Activated CD4-positive, alpha-beta T cell treated with anti-CD3 and anti-CD28 coated beads, Interleukin-2, amount 50 U/mL, for 4 hours (primary cell): ENCODE results near the gene CLEC12A.
A peak's percentile ranks its signal among the peaks of the same experiment; 100 is the strongest.
"Not testable (repeated sequence)": the region's sequence is repeated elsewhere in the genome, so short reads cannot be mapped to it uniquely, and the experiment has no call there.

Source experiments
- DNase-seq, 2 experiments: peaks; one replicate each; pipeline ENCODE4 v3.0.0-alpha.2; 2020

Gene CLEC12A

GRCh38 chr12:9971181-9971580, at the start of gene CLEC12A:
Gene CLEC12A, plus strand, starts transcription at chr12:9971409. Its CDS starts 188 bp downstream, at chr12:9971597.
- no peak for DNase-seq

GRCh38 chr12:9922429-9922828, 48.8 kb upstream of the CLEC12A start:
- DNase-seq, result no peak

- DNase-seq, result peak in 1 of 2 experiments; percentile 3
These were observed 45.4 kb upstream of the CLEC12A start for GRCh38 chr12:9925705-9926393.

DNA sequence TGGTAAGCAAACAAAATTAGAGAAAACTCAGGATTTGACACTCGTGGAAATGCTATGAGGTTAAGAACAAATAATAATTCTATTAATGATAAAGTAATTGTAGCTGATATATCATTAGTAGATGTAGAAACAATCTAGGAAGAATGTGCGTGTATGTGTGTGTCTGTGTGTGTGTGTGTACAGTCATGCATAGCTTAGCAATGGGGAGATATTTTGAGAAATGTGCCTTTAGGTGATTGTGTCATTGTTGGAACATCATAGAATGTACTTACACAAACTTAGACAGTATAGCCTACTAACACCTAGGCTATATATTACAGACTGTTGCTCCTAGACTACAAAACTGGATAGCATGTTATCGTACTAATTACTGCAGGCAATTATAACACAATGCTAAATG, 44.3 kb upstream of the CLEC12A start:
- no peak for DNase-seq

DNA sequence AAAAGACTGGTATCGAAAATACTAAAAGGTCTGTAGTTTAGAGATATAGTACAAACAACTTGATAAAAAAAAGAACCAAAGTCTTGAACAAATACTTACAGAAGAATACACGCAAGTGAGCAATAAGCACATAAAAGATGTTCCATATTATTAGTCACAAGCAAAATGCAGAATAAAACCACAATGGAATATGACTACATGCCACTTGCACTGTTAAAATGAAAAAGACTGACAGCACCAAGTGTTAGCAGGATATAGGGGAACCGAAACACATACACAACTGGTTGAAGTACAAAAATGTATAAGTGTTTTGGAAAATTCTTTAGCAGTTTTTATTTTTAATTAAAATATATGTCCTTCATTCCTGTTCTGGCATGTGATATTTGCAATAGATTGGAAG, 42.6 kb upstream of the CLEC12A start:
- DNase-seq, result no peak

DNA sequence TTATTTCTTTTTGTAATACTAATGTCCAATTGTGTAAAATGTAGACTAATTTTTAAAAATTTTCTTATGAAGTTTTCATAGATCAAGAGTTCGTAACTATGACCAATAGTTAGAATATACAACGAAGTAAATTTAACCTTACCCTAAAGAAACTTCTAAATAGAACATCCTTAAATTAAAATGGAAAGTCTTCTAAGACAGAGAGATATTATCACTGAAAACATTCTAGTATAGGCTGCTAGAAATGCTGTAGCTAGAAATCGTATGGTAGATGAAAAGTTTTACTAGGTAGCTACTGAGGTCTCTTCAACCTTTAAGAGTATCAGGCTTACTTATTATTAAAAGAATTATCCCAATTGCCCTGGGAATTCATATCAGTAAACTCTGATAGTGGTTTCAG, 40.0 kb upstream of the CLEC12A start:
- no peak for DNase-seq

DNA sequence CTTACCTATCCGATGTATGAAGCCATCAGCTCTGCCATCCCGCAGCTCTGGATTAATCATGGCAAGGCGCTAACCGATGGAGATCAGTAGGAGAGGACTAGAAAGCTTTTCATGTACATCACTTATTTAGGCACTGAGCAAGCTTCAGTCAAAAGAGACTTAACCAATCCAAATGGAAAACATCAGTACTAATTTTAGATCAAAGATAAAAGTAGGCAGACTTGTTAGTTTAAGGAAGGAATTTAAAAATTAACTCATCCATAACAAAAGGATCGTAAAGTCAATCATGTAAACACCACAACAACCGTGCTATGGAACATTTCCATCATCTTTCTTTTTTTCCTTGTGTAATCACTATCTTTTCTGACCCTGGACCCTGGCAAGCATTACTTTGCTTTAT, 38.9 kb upstream of the CLEC12A start, which contains the start of gene CLEC2A:
CLEC2A (minus strand) TSS at position 101 of the 400 bp plus-strand sequence; CDS start at position 60, 41 bp downstream.
- DNase-seq, result no peak

DNA sequence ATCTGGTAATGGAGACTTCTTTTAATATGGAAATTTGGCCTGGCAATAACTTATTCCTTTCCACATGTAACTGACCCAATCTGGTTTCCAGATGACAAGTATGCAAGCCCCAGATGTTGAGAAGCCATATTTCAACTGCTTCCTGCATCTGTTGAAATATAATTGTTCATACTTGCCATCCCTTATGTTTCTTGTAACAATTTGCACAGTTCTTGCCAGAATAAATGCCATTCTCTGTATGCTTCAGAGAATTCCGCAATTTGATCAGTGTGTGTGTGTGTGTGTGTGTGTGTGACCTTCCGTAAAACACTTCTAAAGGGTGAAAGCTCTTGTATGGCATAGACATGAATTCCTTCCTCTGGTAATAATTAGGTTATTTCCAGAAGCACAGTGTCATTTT, 37.3 kb upstream of the CLEC12A start:
- no peak for DNase-seq

DNA sequence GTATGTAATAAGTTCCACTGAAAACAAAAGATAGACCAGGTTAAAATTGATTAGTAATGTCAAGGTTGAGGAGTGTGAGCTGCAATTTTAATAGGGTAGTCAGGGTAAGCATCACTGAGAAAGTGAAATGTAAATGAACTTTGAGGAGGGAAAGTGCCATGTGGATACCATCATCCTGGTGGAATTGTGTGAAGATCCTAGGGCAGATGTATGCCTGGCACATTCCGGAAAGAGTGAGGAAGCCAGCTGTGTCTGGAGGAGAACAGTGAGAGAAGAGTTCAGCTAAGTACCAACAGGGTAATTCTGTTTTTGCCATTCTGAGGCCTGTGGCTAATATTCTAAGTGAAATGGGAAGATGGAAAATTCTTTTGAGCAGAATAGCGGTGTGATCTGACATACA, 36.2 kb upstream of the CLEC12A start:
- no peak for DNase-seq

- DNase-seq, result no peak
These were observed 34.6 kb upstream of the CLEC12A start for GRCh38 chr12:9936591-9936990.

GRCh38 chr12:9940375-9940774, 30.8 kb upstream of the CLEC12A start:
- DNase-seq, result no peak

- no peak for DNase-seq
These were observed 29.4 kb upstream of the CLEC12A start for GRCh38 chr12:9941838-9942237.

GRCh38 chr12:9943240-9943639, 28.0 kb upstream of the CLEC12A start:
- peak in 1 of 2 experiments; percentile 5 for DNase-seq

DNA sequence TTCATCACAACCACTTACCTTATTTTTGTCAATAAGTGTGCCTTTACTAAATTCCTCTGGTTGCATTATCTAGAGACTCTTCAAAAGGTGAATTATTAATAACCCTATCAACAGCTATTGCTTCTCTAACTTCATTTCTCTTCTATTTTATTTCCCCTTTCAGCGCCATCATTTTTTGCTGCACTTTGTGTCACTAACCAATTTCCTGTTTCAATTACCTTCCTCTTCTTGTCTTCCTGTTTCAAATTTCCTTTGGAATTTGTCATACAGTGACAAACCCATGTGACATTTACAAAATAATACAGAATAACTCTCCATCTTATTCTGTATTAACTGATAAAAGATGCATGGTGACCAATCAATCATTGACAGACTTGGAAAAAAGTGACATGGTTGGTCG, 26.8 kb upstream of the CLEC12A start:
- DNase-seq, result no peak

GRCh38 chr12:9947674-9948073, 23.5 kb upstream of the CLEC12A start:
- DNase-seq, result no peak

DNA sequence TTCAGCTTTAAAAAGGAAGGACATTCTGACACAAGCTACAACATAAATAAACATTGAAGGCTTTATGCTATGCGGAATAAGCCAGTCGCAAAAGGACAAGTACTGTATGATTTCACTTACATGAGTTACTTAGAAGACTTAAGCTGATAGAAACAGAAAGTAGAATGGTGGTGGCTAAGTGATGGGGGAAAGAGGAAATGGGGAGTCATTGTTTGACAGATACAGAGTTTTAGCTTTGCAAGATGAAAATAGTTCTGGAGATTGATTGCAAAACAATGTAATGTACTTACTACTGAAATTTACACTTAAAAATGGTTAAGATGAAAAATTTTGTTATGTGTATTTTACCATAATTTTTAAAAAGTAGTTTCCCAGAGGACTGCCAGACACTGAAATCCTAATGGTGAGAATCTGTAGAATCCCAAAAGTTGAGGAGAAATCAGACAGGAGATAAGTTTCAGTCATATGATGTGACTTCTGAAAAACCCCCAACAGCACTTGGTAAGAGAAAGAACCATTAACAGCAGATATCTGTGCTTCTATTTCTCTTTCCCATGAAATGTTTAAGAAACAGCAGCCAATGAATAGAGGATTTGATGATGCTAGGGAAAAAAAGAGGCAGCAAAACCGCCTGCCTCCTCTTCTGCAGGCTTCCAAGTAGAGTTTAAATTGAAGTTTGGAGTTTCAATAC, 22.5 kb upstream of the CLEC12A start:
- no peak for DNase-seq

DNA sequence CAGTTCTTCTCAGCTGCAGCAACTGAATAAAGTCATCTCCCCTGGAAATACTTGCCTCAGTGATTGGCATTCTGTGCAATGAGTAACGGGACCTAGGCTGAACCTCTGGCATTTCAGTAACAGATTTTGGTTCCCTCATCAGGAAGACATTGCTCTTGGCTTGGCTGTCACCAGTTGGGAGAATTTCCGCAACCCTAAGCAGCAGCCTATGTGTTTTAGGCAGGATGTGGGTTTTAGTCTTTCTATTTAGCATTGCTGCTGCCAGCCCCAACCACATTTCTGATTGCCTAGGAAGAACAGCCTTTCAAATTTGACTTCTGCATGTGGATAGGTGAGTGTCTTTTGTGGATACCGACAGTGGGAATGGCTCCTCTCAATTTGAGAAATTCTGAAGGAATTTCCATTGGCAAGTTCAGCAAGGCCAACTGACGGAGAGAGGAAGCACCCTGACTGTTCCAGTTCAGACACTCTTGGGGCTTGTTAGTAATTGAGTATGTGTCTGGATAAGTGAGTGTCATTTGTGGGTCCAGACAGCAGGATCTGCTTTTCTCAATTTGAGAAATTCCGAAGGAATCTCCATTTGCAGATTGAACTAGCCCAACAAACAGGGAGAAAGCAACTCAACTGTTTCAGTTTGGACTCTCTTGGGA, 20.1 kb upstream of the CLEC12A start:
- peak in 1 of 2 experiments; percentile 7 for DNase-seq

- not testable (repeated sequence) for DNase-seq
These were observed 18.1 kb upstream of the CLEC12A start for GRCh38 chr12:9952954-9953729.

DNA sequence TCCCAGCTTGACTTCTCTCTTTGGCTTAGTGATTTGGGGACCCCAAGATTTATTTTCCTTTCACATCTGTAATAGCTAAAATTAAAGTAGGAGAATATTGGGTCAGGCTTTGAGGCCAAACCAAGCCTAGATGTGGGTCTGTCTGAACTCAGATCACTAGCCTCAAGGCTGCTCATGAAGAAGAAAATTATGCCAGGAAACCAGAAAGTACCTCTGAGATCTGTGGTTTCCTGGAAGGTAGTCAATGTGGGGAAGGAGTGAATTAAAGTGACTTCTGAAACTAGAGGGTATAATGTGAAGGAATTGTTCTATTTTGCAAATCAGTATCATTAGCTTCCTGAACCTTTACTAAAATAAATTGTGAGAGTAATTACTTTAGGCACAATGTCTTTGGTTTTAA, 13.4 kb upstream of the CLEC12A start:
- no peak for DNase-seq

GRCh38 chr12:9960590-9960989, 10.6 kb upstream of the CLEC12A start:
- DNase-seq, result no peak

- DNase-seq, result no peak
These were observed 10.1 kb upstream of the CLEC12A start for GRCh38 chr12:9961106-9961505.

- DNase-seq, result no peak
These were observed 9.3 kb upstream of the CLEC12A start for GRCh38 chr12:9961901-9962300.

DNA sequence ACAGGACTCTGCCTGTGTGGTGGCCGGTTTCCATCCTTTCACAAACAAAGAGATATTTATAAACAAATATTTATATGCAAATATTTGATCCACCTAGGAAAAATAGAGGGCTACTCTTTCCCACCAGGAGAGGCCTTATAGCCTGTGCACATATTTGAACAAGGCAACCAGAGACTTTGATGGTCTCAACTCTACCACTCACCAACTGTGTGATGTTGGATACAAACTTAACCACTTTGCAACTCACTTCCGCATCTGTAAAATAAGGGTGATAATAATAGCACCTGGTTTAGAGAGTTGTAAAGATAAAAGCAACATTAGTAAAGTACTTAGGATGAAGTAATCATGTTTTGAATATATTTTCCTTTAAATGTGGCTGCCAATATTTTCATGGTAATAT, 1.5 kb upstream of the CLEC12A start:
- no peak for DNase-seq
